Measurements from ENCODE around the gene FYB1.

The FYB1 gene

DNA sequence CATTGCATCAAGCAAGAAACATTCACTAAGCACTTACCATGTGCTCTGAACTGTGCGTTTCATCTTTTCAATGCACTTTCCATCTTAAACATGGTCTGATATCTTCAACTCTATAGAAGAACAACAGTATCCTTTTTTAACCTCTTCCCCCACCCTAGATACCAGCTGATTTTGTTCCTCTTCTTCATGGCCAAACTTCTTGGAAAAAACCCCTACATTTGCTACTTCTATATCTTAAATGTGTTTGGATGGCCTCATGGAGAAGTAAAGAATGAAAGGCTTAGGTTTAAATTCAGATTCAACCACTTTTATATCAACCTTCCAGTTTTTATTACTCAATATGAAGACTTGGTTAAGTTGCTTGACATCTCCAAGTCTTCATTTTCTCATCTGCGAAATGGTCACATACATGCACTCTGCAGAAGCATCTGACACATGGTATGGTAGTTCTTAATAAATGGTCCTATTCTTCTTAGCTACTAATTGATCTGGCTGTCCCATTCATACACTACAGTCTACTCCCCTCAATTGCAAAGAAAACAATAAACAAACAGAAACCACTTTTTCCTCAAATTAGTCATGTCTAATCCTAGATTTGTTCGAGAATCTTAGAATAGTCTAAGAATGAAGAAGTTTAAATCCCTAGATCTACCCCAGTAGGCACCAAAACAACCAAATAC lies 59.4 kb downstream of the FYB1 start:
- no peak for DNase-seq (ENCODE audit: low read depth, low spot score)

DNA sequence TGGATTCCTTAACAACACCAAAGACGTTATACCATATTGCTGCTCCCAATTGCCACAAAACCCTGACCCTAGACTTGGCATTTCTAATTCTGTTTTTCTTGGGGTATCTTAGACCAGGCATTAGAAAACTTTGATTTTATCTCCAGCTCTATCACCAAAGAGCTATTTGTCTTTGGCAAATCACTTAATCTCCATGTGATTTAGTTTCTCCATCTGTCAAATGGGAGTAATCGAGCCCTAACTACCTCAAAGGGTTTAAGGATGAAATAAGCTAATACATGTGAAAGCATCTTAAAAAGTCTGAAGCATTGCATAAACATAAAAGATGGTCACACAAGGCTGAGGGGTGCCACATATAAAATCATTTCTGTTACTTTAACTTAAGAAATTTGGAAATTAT lies 60.6 kb downstream of the FYB1 start:
- DNase-seq (ENCODE audit: low read depth, low spot score) = no peak

- DNase-seq (ENCODE audit: low read depth, low spot score) = no peak
Observed at GRCh38 chr5:39158127-39158593, 61.2 kb downstream of the FYB1 start.

DNA sequence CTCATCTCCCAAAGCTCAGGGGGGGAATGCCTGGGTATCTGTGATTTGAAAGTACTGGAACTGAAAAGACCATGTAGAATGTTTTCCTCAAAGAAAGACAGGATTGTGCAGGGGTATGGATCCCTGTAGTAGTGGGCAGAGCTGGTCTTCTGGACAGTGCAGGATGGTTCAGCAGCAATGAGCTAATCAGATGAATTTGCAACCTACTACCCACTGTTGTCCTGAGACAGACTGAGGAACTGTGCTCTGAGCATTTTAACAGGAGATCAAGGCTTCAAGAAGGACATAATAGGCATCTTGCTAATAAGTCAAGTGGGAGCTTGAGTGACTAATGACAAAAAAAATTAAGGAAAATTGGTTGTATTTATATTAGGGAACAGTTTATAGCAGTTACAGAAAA lies 61.7 kb downstream of the FYB1 start:
- no peak for DNase-seq (ENCODE audit: low read depth, low spot score)

DNA sequence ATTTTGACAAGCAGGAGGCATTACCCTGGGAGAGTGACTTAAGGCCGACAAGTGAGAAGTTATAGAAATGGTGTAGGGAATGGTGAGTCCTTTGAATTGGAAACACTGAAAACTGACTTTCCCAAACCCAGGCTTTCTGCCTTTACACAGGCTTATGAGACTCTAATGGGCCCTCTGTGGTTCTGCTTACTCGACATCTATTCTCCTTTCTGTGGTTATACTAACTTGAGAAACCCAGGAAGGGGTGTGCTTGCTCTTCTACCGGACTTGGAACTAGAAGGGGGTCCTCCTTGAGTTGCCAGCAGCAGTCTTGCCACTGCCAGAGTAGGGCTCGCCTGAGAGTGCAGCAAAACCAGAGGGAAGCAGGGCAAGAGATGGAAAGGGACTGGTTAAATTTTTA lies 63.3 kb downstream of the FYB1 start:
- DNase-seq (ENCODE audit: low read depth, low spot score) = no peak

DNA sequence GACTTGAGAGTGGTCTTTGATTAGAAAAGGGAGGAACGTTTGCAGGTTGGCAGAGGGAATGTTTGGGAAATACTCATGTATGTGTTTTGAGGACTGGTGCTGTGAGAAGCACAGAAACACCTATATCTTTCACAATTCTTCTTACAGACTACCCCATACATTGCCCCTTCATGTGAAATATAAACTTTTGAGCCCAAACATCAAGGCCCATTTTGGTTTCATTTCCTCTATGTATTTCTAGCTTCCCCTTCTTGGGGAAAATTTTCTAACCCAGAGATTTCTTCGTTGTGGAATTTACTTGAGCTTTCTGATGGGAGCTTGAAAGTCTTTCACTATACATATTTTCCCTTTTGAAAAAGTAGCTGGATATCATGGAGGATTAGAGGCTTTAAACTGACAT lies 67.6 kb downstream of the FYB1 start:
- no peak for DNase-seq (ENCODE audit: low read depth, low spot score)

GRCh38 chr5:39149966-39150365 lies 69.4 kb downstream of the FYB1 start:
- DNase-seq (ENCODE audit: low read depth, low spot score) = no peak

DNA sequence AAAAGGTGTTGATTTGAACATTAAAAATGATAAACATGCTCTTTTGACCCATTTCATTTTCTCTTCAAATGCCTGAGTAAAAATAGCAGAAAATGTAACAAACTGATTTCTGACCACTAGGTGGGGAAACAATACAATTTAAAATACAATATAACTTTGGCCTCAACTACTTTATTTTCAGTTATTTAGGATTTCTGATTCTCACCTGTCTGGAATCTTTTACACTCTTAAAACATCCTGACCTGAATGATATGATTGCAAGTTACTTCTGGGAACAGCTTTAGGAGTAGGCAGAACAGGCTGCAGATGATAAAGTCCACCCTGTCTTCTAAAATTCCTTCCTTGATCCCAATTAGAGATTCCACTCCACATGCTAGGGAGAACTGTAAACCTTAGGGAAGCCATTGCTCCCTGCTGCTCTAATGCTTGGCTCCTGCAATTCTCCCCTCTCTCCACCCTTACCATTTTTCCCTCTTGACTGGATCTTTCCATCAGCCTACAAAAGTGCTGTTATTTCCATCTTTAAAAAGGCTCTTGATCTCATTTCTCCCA lies 70.3 kb downstream of the FYB1 start:
- no peak for DNase-seq (ENCODE audit: low read depth, low spot score)

- DNase-seq (ENCODE audit: low read depth, low spot score) = no peak
Observed at GRCh38 chr5:39146831-39147540, 72.4 kb downstream of the FYB1 start.

GRCh38 chr5:39143151-39143860 lies 76.1 kb downstream of the FYB1 start:
- no peak for DNase-seq (ENCODE audit: low read depth, low spot score)

GRCh38 chr5:39140558-39141168 lies 78.7 kb downstream of the FYB1 start:
- DNase-seq (ENCODE audit: low read depth, low spot score) = no peak

GRCh38 chr5:39138892-39139291 lies 80.5 kb downstream of the FYB1 start:
- DNase-seq (ENCODE audit: low read depth, low spot score) = no peak

GRCh38 chr5:39137819-39138451 lies 81.4 kb downstream of the FYB1 start:
- DNase-seq (ENCODE audit: low read depth, low spot score) = no peak

DNA sequence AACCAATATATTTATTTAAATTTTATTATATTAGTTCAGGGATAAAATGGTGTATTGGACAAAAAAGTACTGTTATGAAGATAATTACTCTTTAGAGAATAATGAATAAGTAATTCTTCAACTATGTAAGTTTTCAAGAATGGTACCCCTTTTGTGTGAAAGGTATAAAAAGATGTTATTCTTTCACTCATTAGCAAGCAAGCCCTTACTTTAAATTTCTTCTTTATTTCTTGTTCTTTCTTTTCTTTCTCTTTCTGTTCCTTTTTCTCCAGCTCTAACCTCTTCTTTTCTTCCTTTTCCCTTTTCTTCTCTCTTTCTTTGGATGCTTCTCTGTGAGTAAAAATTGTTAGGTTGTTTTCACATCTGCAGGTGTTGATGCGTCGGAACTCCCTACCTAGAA lies 82.0 kb downstream of the FYB1 start:
- DNase-seq (ENCODE audit: low read depth, low spot score) = no peak

GRCh38 chr5:39132792-39133191 lies 86.6 kb downstream of the FYB1 start:
- DNase-seq (ENCODE audit: low read depth, low spot score) = no peak

GRCh38 chr5:39132128-39132447 lies 87.3 kb downstream of the FYB1 start:
- no peak for DNase-seq (ENCODE audit: low read depth, low spot score)

DNA sequence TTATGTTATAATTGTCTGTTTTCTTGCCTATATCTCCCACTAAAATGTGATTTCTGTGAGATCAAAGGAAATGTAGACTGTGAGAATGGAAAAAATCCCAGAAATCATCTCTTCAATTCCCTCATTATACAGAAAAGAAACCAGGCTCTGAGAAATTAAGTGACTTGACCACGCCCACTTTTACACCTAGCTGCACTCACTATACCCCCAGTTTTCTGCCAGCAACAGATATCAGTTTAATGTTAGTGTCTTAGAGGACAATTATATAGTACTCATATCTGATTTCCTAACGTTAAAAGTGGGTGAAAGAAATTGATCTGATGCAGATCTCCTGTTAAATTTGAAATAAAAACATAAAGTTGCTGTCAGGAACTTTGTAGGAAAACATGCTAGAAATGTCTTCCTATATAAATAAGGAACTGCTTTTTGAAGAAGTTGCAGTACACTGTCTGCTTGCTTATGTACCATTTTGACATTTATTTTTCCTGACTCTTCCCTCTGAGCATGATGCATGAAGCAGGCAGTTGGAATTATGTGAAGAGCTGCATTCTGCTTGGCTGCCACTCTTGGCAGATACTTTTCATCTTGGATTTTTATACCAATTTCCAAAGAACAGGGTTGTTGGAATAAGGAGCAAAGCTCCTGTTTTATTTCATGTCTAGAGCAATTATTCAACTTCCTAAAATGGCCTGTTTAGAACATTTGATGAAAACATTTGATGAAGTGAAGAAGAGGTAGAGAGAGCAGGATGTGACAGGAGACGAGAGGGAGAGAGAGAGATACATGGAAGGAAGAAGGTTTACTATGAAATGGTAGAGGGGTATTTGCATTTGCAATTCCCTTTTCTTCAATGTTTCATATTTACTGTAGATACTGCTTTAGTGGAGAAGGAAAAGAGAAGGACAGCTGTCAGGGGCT lies 87.9 kb downstream of the FYB1 start:
- DNase-seq (ENCODE audit: low read depth, low spot score) = no peak

GRCh38 chr5:39130716-39131115 lies 88.6 kb downstream of the FYB1 start:
- DNase-seq (ENCODE audit: low read depth, low spot score) = no peak

- no peak for DNase-seq (ENCODE audit: low read depth, low spot score)
Observed at GRCh38 chr5:39121922-39122321, 97.4 kb downstream of the FYB1 start.

GRCh38 chr5:39121315-39121714 lies 98.0 kb downstream of the FYB1 start:
- DNase-seq (ENCODE audit: low read depth, low spot score) = no peak

DNA sequence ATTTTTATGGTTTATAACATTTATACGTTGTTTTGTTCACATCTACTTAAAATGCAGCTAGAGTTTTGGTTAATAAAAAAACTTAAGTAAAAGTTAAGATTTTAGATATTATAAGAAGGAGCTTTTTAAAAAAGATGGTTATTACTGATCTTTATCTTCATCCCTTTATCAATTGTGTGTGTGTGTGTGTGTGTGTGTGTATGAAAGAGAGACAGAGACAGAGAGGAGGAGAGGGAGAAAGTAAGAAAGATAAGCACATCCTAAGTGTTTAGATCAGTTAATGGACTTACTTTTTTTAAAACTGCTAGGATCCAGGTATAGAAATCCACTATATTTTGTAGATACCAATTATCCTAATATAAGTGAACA lies 99.3 kb downstream of the FYB1 start:
- DNase-seq (ENCODE audit: low read depth, low spot score) = no peak

All from smooth muscle cell of the brain vasculature (primary cell).